OCI-LY7 (cell line): ENCODE data around the gene ESR2. TPM values are rescaled to one million over a fixed set of nuclear protein-coding genes. Genes with fewer than 3 reads are reported as not detected.

Source experiments
- BruUV-seq: library from RNA; stranded (reverse); fragments of 400-500 nt; replicated peaks from 2 replicates; lab custom pipeline; 2021; lab: Mats Ljungman, UMichigan
- CTCF ChIA-PET: fragments of 300-600 bp; sonication (Branson Sonifier 250); formaldehyde crosslinking; loops from one replicate; lab custom pipeline; 2022; ENCODE audit warnings: antibody characterized with exemption; ENCODE audit not compliant: unreplicated experiment; lab: Charles Lee
- POLR2A ChIA-PET: fragments of 300-600 bp; sonication (Branson Sonifier 250); formaldehyde crosslinking; loops from one replicate; lab custom pipeline; 2022; ENCODE audit warnings: antibody characterized with exemption; lab: Charles Lee
- DNase-seq: peaks from one replicate; pipeline ENCODE4 v3.0.0-alpha.2; 2015; ENCODE audit warnings: low spot score
- H2AFZ ChIP-seq: fragments of 200-600 bp; sonication (generic), shearing (Covaris generic); 2 replicates; pipeline ENCODE4 v1.6.1; 2014; ENCODE audit warnings: mild to moderate bottlenecking, antibody characterized with exemption, low read length, moderate library complexity
- H3K27ac ChIP-seq: fragments of 200-600 bp; sonication (generic); 2 replicates; pipeline ENCODE4 v1.5.1; 2014; ENCODE audit warnings: mixed run types, low read depth, mild to moderate bottlenecking, moderate library complexity, low read length, inconsistent platforms; ENCODE audit not compliant: poor library complexity, severe bottlenecking
- H3K36me3 ChIP-seq: fragments of 200-600 bp; sonication (generic); 2 replicates; pipeline ENCODE4 v1.6.1; 2014; ENCODE audit warnings: mild to moderate bottlenecking, antibody characterized with exemption, low read length, moderate library complexity, mixed read lengths; ENCODE audit not compliant: insufficient read depth
- H3K4me1 ChIP-seq: fragments of 200-600 bp; sonication (generic); 2 replicates; pipeline ENCODE4 v1.5.1; 2014; ENCODE audit warnings: mild to moderate bottlenecking, low read length; ENCODE audit not compliant: insufficient read depth, poor library complexity, severe bottlenecking
- H3K4me2 ChIP-seq: fragments of 200-600 bp; sonication (generic); 2 replicates; pipeline ENCODE4 v1.6.1; 2014; ENCODE audit warnings: mild to moderate bottlenecking, low read length
- H3K4me3 ChIP-seq: fragments of 200-600 bp; sonication (generic); 2 replicates; pipeline ENCODE4 v1.5.1; 2014; ENCODE audit warnings: mild to moderate bottlenecking, low read depth, low read length; ENCODE audit not compliant: poor library complexity, severe bottlenecking
- H3K79me2 ChIP-seq: fragments of 200-600 bp; sonication (generic); 2 replicates; pipeline ENCODE4 v1.6.1; 2016; ENCODE audit warnings: low read depth, mild to moderate bottlenecking, low read length, moderate library complexity, mixed read lengths; ENCODE audit not compliant: insufficient read depth
- H3K9me2 ChIP-seq: fragments of 200-600 bp; sonication (generic); 2 replicates; pipeline ENCODE4 v1.6.1; 2016; ENCODE audit warnings: mild to moderate bottlenecking, low read length, mixed read lengths; ENCODE audit not compliant: insufficient read depth
- H3K9me3 ChIP-seq: fragments of 200-600 bp; sonication (generic); 2 replicates; pipeline ENCODE4 v1.6.1; 2014; ENCODE audit warnings: mild to moderate bottlenecking, mixed run types, low read length, mixed read lengths
- H4K20me1 ChIP-seq: fragments of 200-600 bp; sonication (generic); 2 replicates; pipeline ENCODE4 v1.6.1; 2014; ENCODE audit warnings: mild to moderate bottlenecking, antibody characterized with exemption, low read length, moderate library complexity, mixed read lengths; ENCODE audit not compliant: insufficient read depth
- EZH2phosphoT487 ChIP-seq: fragments of 200-600 bp; sonication (generic); IDR thresholded peaks from 2 replicates; pipeline ENCODE4 v1.6.1; 2018; ENCODE audit warnings: low read depth, borderline replicate concordance, mild to moderate bottlenecking, mixed run types, antibody characterized with exemption, low read length, moderate library complexity, mixed read lengths
- intact Hi-C: fragments of 100-400 bp; cut with micrococcal nuclease; formaldehyde crosslinking; loops from one replicate; pipeline ENCODE4 v1.10.0; 2022; ENCODE audit not compliant: unreplicated experiment
- total RNA-seq, 2 experiments: library from RNA; depleted of rRNA in 1 of 2; stranded (reverse); fragments of >200 nt in 1 of 2; shearing (Covaris generic) in 1 of 2; gene quantifications; 2 replicates each; pipeline ENCODE4 v1.2.3, GENCODE V29; 2014 to 2022
- TF ChIP-seq, protein P1 (sequence below): fragments of 200-600 bp; sonication (generic); conservative IDR thresholded peaks from 2 replicates; pipeline ENCODE4 v1.5.1; 2014; ENCODE audit warnings: mild to moderate bottlenecking, antibody characterized with exemption, low read length, moderate library complexity, mixed read lengths

The ESR2 gene
- total RNA-seq, 2 experiments from 2014 or later, result 13.4 to 37.7 TPM

DNA sequence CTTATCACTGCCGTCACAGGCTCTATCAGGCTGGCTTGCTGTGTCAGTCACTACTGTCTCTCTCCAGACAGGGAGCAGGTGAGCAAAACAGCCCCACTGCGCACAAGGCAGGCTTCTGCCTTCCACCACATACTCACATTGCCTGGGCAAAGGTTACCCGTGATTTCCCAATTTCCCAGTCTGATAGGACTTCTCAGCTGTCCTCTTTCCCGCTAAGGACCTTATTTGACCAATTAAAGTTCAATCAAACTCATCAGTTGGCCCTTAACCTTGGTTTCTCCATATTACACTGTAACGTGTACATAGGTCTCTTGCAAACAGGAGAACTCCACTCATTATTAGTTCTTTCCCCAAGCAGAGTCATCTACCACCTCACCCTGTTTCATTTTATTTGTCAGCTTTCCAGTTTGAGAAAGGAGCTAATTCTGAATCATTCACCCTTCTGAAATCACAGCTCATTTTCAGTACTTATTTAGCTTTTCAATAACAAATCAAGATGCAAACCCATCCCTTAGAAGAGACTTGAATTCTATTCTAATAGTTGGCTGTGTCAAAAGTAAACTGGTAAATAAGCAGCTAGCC, 170.8 kb downstream of the ESR2 start:
- Histone ChIP-seq H3K79me2 (no peaks in the 10 kb centered on the region), H3K4me1 (no peaks in the 10 kb centered on the region), H2AFZ (no peak overlapping the region), H3K36me3 (peaks cover 91% of the 10 kb centered on the region), H3K9me2 (no peaks in the 10 kb centered on the region), H3K4me2 (no peak overlapping the region), H3K9me3 (no peaks in the 10 kb centered on the region), H4K20me1 (no peaks in the 10 kb centered on the region), H3K27ac (no peak overlapping the region), H3K4me3 (no peak overlapping the region)
- TF ChIP-seq EZH2phosphoT487, result no peak
- TF ChIP-seq, protein P1, sequence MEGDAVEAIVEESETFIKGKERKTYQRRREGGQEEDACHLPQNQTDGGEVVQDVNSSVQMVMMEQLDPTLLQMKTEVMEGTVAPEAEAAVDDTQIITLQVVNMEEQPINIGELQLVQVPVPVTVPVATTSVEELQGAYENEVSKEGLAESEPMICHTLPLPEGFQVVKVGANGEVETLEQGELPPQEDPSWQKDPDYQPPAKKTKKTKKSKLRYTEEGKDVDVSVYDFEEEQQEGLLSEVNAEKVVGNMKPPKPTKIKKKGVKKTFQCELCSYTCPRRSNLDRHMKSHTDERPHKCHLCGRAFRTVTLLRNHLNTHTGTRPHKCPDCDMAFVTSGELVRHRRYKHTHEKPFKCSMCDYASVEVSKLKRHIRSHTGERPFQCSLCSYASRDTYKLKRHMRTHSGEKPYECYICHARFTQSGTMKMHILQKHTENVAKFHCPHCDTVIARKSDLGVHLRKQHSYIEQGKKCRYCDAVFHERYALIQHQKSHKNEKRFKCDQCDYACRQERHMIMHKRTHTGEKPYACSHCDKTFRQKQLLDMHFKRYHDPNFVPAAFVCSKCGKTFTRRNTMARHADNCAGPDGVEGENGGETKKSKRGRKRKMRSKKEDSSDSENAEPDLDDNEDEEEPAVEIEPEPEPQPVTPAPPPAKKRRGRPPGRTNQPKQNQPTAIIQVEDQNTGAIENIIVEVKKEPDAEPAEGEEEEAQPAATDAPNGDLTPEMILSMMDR, result no peak
- intact Hi-C loops, result no loop called here
- BruUV-seq, result no TSS peak
- ChIA-PET CTCF (no interaction called here), POLR2A (interaction anchor here (0.7 to 0.9 kb wide), 2 partner anchors 15 to 442 kb away, joined by 3 to 4 read pairs; no protein-coding TSS in a partner anchor)
- DNase-seq, result no peak

DNA sequence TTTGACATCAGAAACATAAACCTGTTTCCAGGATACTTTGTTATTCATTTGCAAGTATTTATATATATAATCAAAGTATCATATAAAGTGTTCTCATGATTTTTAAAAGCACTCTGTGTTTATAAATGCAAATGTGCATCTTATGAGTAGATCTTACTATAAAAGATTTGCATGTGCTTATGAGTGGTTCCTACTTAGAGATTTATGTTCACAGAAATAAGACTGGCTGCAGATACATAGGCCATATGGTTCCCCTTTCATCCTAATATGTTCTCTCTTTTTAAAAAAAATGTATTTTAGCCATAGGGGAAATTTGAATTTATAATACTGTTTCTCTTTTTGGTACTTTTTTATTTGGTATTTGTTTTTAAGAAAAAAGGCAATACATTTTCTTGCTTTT, 174.2 kb downstream of the ESR2 start:
- POLR2A ChIA-PET, result interaction anchor here (1.2 kb wide), 1 partner anchor 10 kb away, joined by 3 read pairs; no protein-coding TSS in a partner anchor
- intact Hi-C loops, result loop anchor here (10.0 kb wide), 1 partner anchor 325 kb away; no protein-coding TSS in a partner anchor
- no TSS peak for BruUV-seq
- no peaks in the 10 kb centered on the region for H4K20me1 ChIP-seq
- H3K4me1 ChIP-seq, result no peaks in the 10 kb centered on the region
- DNase-seq, result no peak
- no peak overlapping the region for H3K4me3 ChIP-seq
- H3K9me3 ChIP-seq, result no peaks in the 10 kb centered on the region
- peaks cover 73% of the 10 kb centered on the region for H3K36me3 ChIP-seq
- H3K27ac ChIP-seq, result no peak overlapping the region
- CTCF ChIA-PET, result no interaction called here
- no peak overlapping the region for H2AFZ ChIP-seq
- no peak overlapping the region for H3K4me2 ChIP-seq
- no peaks in the 10 kb centered on the region for H3K79me2 ChIP-seq
- H3K9me2 ChIP-seq, result no peaks in the 10 kb centered on the region
- TF ChIP-seq, protein P1, result no peak
- TF ChIP-seq EZH2phosphoT487, result no peak

DNA sequence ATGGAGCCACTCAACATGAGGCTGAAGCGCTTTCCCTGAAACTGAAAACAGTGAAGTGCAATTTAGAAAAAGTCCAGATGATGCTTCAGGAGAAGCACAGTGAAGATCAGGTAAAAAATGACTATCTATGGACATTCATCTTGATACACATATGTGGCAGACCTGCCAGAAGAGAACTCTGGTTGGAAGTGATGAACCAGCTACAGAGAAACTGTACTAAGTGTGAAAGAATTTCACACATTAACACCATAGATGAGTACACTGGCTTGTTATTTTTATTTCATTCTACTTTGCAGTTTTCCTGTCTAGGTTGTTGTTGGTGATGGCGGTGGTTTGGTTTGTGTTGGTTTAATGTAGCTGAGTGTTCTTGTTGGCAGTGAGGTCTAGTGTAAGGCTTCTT, 174.7 kb downstream of the ESR2 start:
- Histone ChIP-seq H3K27ac (no peak overlapping the region), H2AFZ (no peak overlapping the region), H3K9me3 (no peaks in the 10 kb centered on the region), H3K9me2 (no peaks in the 10 kb centered on the region), H3K36me3 (peaks cover 73% of the 10 kb centered on the region), H3K4me1 (no peaks in the 10 kb centered on the region), H3K79me2 (no peaks in the 10 kb centered on the region), H3K4me2 (no peak overlapping the region), H4K20me1 (no peaks in the 10 kb centered on the region), H3K4me3 (no peak overlapping the region)
- no peak for DNase-seq
- TF ChIP-seq EZH2phosphoT487, result no peak
- TF ChIP-seq, protein P1, result no peak
- BruUV-seq, result no TSS peak
- intact Hi-C loops, result loop anchor here (10.0 kb wide), 1 partner anchor 325 kb away; no protein-coding TSS in a partner anchor
- ChIA-PET POLR2A (interaction anchor here (1.2 kb wide), 1 partner anchor 9 kb away, joined by 3 read pairs; no protein-coding TSS in a partner anchor), CTCF (interaction anchor here (0.5 kb wide), 1 partner anchor 70 kb away, joined by 3 read pairs; no protein-coding TSS in a partner anchor)
